GM21723 (cell line): ENCODE results near the gene ASPSCR1.

ENCODE experiments used
- ATAC-seq: cut with Tn5 transposase; IDR thresholded peaks from one replicate; pipeline ENCODE4 v1.9.1; 2021; ENCODE audit warnings: mild to moderate bottlenecking, moderate library complexity; ENCODE audit not compliant: unreplicated experiment

Gene ASPSCR1

GRCh38 chr17:82009413-82009812, 32.0 kb downstream of the ASPSCR1 start:
- ATAC-seq: no peak

GRCh38 chr17:82010575-82011525, 33.4 kb downstream of the ASPSCR1 start:
- no peak for ATAC-seq

DNA sequence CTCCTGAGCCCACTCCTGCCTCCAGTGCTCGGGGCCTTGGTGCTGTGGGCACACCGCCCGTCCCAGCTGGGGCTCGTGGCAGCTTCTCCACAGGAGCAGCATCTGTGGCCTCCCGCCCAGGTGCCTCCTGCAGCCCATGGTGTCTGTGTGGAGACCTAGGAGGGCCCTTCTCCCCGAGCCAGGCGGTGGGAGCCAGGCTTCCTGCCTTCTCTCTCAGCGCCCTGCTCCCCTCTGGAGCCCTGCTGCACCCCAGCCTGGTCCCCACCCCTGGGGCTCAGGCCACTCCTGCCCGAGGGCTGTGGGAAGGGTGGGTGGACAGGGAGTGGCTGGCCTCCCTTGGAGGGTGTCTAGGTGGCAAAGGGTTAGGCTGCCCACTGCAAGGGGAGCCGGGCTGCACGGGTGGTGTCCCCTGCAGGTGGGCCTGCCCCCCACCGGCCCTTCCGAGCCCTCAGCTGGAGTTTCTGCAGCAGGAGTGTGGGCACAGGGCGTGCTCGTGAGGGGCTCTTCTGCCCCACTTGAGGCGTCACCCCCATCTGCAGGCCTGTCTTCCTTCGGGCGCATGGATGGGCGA, 34.3 kb downstream of the ASPSCR1 start:
- ATAC-seq: no peak

- no peak for ATAC-seq
Measured at GRCh38 chr17:82012261-82012639, 34.8 kb downstream of the ASPSCR1 start.

DNA sequence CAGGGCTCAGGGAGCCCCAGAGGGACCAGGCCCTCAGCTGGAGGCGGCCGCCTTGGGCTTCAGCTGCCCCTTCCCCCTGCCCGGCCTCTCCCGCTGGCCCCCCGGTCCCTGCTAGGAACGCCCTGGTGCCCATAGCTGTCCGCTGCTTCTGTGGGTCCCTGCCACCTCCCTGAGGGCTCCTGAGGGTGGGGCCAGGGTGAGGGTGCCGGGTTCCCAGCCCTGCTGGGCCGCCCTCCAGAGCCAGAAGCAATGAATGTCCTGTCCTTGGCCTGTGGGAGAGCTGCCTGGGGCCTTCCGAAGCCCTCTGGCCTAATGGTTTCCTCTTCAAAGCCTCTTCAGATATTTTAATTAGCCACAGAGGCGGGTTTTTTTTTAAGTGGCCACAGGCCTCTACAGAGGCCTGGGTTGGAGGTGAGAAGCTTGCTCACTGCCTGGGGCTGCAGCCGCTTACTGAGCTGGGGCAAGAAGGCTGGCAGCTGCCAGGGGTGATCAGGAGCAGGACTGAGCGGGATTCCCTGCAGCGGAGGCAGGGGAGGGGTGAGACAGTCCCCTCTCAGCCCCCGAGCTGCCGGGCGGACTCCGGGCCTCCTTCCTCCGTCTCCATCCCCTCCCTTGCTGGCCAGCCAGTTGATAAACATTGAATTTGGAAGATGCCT, 35.3 kb downstream of the ASPSCR1 start:
- no peak for ATAC-seq

GRCh38 chr17:82013341-82013740, 35.9 kb downstream of the ASPSCR1 start:
- ATAC-seq: no peak

DNA sequence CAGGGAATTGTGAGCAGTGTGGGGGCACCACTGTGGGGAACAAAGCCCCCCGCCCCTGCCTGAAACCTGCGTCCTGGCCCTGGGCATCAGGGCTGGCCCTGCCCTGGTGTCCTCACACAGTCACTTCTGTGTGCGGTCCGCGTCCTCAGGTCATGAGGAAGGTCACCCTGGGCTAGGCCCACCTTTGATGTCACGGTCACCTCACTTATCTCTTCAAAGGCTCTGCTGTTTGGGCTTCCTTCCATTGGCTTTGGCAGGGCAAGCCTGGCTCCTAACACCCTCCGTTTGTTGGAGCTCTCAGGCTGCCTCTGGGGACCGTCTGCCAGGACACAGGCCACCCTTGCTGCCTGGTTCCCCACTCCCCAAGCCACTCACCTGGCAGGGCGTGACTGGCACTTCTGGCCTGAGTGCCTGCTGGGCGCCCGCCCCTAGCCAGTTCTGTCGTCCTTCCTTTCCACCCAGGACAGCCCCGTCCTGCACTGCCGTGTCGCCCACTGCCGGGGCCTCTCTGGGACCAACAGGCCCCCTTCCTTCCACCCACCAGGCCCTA, 36.4 kb downstream of the ASPSCR1 start:
- ATAC-seq: no peak

DNA sequence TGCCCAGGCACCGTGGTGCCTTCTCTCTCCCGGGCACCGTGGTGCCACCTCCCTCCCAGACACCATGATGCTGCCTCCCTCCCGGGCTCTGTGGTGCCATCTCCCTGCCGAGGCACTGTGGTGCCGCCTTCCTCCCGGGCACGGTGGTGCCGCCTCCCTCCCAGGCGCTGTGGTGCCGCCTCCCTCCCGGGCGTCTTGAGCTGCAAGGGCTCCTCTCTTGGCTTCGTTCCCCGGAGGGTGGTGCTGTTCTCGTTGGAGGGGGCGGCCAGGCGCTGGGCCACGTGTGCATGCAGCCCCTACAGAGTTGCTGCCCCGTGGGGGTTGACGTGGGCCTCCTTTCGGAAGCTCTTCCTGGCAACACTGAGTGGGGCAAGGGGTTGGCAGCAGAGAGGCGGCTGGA, 37.0 kb downstream of the ASPSCR1 start:
- no peak for ATAC-seq

- ATAC-seq: no peak
Measured at GRCh38 chr17:82014971-82015310, 37.5 kb downstream of the ASPSCR1 start.

DNA sequence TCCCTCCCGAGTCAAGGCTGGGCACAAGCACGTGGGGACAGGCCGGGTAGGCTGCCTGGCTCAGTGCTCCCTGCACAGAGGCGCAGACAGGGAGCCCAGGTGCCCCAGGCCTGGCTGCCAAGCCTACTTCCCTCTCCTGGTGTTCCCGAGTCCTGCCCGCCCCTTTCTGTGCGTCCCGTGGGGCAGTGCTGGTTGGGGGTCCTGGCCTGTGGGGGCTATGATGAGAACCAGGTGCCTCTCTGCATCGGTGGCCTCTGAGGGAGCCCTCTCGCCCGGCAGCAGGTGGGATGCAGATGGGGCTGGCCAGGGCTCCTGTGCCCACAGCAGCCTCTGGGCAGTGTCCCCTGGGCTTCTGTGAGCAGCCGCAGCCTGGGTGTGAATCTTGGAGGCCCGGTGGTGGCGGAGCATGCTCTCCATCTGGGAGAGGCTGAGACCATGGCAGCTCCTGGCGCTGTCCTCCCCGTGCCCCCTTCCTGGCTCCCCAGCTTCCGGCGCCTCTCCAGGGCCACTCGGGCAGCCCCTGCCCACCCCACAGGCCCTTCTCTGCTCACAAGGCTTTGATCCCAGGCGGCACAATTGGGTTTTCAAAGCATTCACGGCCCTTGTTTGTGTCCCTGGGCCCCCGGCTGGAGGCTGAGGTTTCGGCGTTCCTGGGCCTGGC, 38.0 kb downstream of the ASPSCR1 start:
- no peak for ATAC-seq

GRCh38 chr17:82016061-82016874, 38.8 kb downstream of the ASPSCR1 start:
- ATAC-seq: no peak

DNA sequence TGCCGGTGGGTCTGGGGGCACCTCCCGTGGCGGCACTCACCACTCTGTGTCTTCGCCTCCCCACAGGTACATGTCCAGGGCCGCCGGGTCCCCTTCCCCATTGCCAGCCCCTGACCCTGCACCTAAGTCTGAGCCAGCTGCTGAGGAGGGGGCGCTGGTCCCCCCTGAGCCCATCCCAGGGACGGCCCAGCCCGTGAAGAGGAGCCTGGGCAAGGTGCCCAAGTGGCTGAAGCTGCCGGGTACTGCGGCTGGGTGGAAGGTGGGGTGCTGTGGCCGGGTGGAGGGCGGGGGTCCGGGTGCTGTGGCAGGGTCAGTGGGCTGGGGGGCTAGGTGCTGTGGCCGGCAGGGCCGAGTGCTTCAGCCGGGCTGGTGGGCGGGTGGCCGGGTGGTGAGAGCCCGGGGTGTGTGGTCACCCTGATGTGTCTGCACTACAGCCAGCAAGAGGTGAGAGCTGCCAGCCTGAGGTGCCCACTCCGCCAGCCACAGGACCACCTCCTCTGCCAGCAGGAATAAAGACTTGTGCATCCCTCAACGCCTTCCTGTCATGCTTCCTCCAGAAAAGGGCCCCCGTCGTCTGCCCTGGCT, 39.5 kb downstream of the ASPSCR1 start:
- no peak for ATAC-seq

DNA sequence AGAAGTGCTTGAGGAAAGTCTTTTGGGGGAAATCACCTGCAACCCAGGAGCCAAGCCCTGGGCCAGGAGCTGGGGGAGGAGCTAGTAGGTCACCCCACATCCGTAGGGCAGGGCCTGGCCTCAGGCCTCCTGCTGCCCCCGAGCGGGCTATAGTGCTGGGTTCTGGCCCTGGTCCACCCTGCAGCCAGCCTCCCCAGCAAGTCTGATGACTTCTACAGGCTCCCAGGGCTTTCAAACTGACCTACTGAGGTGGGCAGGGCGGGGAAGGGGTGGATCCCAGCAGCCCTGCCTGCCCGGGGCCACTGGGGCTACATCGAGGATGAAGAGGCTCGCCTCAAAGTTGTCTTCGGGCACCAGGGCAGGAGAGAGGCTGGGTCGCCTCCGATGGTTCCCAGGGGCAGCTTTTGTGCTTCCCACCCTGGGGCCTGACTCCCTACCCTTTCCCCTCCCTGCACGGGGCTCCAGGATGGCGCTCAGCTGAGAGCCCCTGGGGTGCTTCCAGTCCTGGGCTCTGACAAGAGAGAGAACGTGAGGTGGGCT, 40.3 kb downstream of the ASPSCR1 start:
- ATAC-seq: no peak

- ATAC-seq: no peak
Measured at GRCh38 chr17:82018152-82018988, 40.9 kb downstream of the ASPSCR1 start.

GRCh38 chr17:82018989-82019689, 41.7 kb downstream of the ASPSCR1 start:
- ATAC-seq: no peak

DNA sequence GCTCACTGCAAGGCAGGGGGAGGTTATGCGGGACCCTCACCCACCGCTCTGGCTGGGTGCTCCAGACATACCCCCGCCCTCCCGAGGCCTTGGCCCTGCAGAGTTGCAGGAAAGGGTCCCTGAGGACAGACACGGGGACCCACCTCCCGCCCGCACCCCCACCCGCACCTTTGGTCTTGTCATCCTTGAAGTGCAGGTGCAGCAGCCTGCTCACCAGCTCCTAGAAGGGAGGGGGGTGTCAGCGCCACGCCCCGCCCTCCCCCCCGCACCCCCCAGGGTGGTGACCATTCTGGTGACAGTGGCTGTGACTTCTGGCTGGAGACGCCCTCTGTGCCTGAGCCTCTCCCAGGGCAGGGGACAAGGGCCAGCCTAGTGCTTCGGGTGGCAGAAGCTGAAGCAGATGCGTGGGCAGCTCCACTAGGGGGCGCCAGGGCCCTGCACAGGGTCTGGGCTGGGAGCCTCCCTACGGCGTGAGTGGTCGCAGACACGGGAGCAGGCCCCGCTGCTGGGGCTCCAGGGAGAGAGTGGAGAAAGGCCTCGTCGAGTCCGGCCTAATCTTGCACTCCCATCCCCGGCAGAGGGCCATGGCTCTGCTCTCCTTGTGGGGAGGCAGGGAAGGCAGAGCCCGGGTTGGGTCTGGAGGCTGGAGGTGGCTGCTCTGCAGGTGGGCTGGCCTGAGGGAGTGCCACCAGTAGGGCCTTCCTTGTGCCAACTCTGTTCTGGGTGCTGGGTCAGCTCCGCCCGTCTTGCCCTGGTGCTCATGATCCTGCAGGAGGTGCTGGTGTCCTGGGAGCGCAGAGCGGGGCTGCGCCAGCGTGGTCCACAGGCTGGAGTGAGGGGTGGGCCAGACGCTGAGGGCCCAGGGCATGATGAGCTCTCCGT, 42.5 kb downstream of the ASPSCR1 start:
- no peak for ATAC-seq

DNA sequence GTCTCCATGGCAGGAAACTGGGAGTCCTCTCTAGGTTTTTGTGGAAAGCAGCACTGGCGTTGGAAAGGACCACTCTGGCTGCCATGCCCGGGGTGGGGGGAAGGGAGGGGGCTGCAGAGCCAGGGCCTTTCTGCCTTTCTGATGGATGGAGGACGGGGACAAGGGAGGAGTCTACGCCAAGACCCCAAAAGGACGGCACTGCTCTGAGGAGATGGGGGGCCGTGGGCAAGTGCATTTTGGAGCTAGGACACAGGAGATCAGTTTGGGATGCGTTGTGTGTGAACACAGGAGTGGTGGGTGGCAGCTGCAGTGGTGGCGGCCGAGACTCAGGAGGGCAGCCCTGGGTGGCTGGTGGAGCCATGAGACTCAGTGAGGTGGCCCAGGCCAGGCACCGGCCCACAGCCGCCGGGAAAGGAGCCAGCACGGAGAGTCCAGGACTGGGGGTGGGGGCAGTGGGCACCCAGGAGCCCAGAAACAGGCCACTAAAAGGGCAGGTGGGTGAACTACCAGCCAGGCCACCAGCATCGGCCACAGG, 43.2 kb downstream of the ASPSCR1 start:
- no peak for ATAC-seq
